ENCODE results near the gene TIMM9.
"Not testable (repeated sequence)": the region's sequence is repeated elsewhere in the genome, so short reads cannot be mapped to it uniquely, and the experiment has no call there.

Gene TIMM9

GRCh38 chr14:58397156-58397555, 30.2 kb downstream of the TIMM9 start:
- no peak for DNase-seq

GRCh38 chr14:58395812-58396788, 31.2 kb downstream of the TIMM9 start, which contains the start of gene TOMM20L:
Gene TOMM20L, plus strand, starts transcription at chr14:58395930. Its CDS starts 28 bp downstream, at chr14:58395958.
- peak; percentile 70 for DNase-seq

- no peak for DNase-seq
Measured at GRCh38 chr14:58395562-58395811, 31.8 kb downstream of the TIMM9 start.

GRCh38 chr14:58390830-58391229, 36.5 kb downstream of the TIMM9 start:
- no peak for DNase-seq

GRCh38 chr14:58376791-58377190, 50.5 kb downstream of the TIMM9 start:
- no peak for DNase-seq

- no peak for DNase-seq
Measured at GRCh38 chr14:58368956-58369355, 58.4 kb downstream of the TIMM9 start.

GRCh38 chr14:58367296-58367695, 60.0 kb downstream of the TIMM9 start:
- no peak for DNase-seq

GRCh38 chr14:58364316-58364715, 63.0 kb downstream of the TIMM9 start:
- DNase-seq: no peak

GRCh38 chr14:58362798-58363412, 64.4 kb downstream of the TIMM9 start:
- no peak for DNase-seq

- not testable (repeated sequence) for DNase-seq
Measured at GRCh38 chr14:58362272-58362671, 65.1 kb downstream of the TIMM9 start.
